ENCODE data around the gene TRAPPC12. TPM values are rescaled to one million over a fixed set of nuclear protein-coding genes. Genes with fewer than 3 reads are reported as not detected.
A peak's percentile ranks its signal among the peaks of the same experiment; 100 is the strongest.

TRAPPC12 gene
- total RNA-seq, 4 donors from 2014 or later, result 78.2 to 341 (median 183) TPM

DNA sequence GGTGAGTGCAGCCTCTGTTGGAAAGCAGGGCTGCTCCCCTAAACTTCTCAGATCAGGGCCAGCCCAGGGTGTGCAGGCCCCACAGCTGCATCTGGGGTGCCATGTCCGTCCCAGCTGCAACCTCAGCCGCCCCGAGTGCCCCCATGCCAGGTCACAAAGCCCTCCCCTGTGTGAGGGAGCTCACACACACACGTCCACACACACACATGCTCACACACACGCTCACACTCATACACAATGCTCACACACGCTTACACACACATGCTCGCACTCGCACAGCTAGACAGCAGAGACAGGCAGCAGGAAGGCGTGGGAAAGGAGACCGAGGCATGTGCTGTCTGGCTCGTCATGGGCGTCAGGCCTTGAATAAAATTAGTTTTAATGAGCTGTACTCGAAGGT, 84.5 kb downstream of the TRAPPC12 start:
- Histone ChIP-seq H3K4me3 (no peak overlapping the region), H3K9me3 (no peaks in the 10 kb centered on the region), H3K4me1 (peaks cover 0 to 4% (median 2%) of the 10 kb centered on the region in 4 donors), H3K27ac (no peak overlapping the region), H3K27me3 (no peaks in the 10 kb centered on the region), H3K36me3 (no peaks in the 10 kb centered on the region)
- TF ChIP-seq POLR2AphosphoS5 (IDR thresholded peaks at IDR 0.05) (no peak), POLR2A (IDR thresholded peaks at IDR 0.05) (no peak), EP300 (IDR thresholded peaks at IDR 0.05; ENCODE audit: low read depth) (no peak)
- TF ChIP-seq, protein P1, sequence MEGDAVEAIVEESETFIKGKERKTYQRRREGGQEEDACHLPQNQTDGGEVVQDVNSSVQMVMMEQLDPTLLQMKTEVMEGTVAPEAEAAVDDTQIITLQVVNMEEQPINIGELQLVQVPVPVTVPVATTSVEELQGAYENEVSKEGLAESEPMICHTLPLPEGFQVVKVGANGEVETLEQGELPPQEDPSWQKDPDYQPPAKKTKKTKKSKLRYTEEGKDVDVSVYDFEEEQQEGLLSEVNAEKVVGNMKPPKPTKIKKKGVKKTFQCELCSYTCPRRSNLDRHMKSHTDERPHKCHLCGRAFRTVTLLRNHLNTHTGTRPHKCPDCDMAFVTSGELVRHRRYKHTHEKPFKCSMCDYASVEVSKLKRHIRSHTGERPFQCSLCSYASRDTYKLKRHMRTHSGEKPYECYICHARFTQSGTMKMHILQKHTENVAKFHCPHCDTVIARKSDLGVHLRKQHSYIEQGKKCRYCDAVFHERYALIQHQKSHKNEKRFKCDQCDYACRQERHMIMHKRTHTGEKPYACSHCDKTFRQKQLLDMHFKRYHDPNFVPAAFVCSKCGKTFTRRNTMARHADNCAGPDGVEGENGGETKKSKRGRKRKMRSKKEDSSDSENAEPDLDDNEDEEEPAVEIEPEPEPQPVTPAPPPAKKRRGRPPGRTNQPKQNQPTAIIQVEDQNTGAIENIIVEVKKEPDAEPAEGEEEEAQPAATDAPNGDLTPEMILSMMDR (IDR thresholded peaks at IDR 0.05), result no peak
- DNase-seq, result no peak
- 87 to 100% methylated on average over 3 to 13 of the region's 13 CpGs for WGBS, 2 donors (ENCODE audit: low coverage in 1 of 2)
- intact Hi-C loops (cut with DNase I; ENCODE audit: low total_unique reads) (no loop called here), in situ Hi-C loops (cut with MboI; ENCODE audit: low pct_ligation_motif_present in 1 of 4, low pct_unique_long_range_greater_than_20kb in 1 of 4, low sequenced_read_pairs in 3 of 4) (no loop called here)

DNA sequence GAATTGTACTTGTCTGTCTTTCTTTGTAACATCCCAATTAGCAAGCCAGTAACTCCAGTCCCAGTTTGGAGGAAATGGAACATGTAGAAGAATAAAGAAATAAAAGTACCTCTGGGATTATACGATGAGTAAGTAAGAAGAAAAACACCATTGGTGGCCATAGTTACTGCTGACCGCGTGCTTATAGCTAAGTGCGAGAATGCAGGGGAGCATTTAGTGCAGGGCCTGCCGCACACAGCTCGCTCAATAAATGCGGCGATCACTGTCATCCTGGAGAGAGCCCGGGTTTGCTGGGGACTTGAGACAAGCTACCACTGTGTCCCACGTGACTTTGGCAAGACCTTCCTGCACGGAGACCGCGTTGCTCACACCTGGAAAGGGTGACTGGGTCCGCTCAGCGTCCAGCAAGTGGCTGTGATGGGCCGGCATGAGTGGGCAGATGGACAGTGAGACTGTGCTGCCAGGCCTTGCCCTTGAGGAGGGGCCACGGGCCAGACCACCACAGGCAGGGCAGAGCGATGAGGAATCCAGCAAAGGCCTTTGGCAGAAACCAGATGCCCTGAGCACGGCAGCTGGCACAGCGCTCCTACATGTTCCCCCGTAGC, 85.0 kb downstream of the TRAPPC12 start:
- H3K27ac ChIP-seq, result no peak overlapping the region
- in situ Hi-C loops (cut with MboI; ENCODE audit: low pct_ligation_motif_present in 1 of 4, low pct_unique_long_range_greater_than_20kb in 1 of 4, low sequenced_read_pairs in 3 of 4), result no loop called here
- no peak for DNase-seq
- no peaks in the 10 kb centered on the region for H3K36me3 ChIP-seq
- no peaks in the 10 kb centered on the region for H3K9me3 ChIP-seq
- 95 to 96% methylated on average over 12 to 19 of the region's 21 CpGs for WGBS, 2 donors (ENCODE audit: low coverage in 1 of 2)
- H3K27me3 ChIP-seq, result no peaks in the 10 kb centered on the region
- TF ChIP-seq, protein P1 (IDR thresholded peaks at IDR 0.05), result no peak
- TF ChIP-seq EP300 (IDR thresholded peaks at IDR 0.05; ENCODE audit: low read depth) (no peak), POLR2AphosphoS5 (IDR thresholded peaks at IDR 0.05) (no peak), POLR2A (IDR thresholded peaks at IDR 0.05) (no peak)
- H3K4me3 ChIP-seq, result no peak overlapping the region
- peaks cover 0 to 4% (median 2%) of the 10 kb centered on the region in 4 donors for H3K4me1 ChIP-seq
- intact Hi-C loops (cut with DNase I; ENCODE audit: low total_unique reads), result no loop called here

- intact Hi-C loops (cut with DNase I; ENCODE audit: low total_unique reads) (no loop called here), in situ Hi-C loops (cut with MboI; ENCODE audit: low pct_ligation_motif_present in 1 of 4, low pct_unique_long_range_greater_than_20kb in 1 of 4, low sequenced_read_pairs in 3 of 4) (no loop called here)
- WGBS, 2 donors (ENCODE audit: low coverage in 1 of 2), result 93 to 100% methylated on average over 4 to 28 of the region's 28 CpGs
- DNase-seq, result peak; percentile 5
- Histone ChIP-seq H3K27me3 (no peaks in the 10 kb centered on the region), H3K4me1 (peaks cover 0 to 4% (median 2%) of the 10 kb centered on the region in 4 donors), H3K9me3 (no peaks in the 10 kb centered on the region), H3K36me3 (no peaks in the 10 kb centered on the region), H3K27ac (no peak overlapping the region), H3K4me3 (no peak overlapping the region)
- TF ChIP-seq, protein P1 (IDR thresholded peaks at IDR 0.05), result no peak
- TF ChIP-seq POLR2A (IDR thresholded peaks at IDR 0.05), result no peak
- no peak for TF ChIP-seq POLR2AphosphoS5 (IDR thresholded peaks at IDR 0.05)
- TF ChIP-seq EP300 (IDR thresholded peaks at IDR 0.05; ENCODE audit: low read depth), result no peak
Measured at GRCh38 chr2:3465328-3465727, 85.8 kb downstream of the TRAPPC12 start.

DNA sequence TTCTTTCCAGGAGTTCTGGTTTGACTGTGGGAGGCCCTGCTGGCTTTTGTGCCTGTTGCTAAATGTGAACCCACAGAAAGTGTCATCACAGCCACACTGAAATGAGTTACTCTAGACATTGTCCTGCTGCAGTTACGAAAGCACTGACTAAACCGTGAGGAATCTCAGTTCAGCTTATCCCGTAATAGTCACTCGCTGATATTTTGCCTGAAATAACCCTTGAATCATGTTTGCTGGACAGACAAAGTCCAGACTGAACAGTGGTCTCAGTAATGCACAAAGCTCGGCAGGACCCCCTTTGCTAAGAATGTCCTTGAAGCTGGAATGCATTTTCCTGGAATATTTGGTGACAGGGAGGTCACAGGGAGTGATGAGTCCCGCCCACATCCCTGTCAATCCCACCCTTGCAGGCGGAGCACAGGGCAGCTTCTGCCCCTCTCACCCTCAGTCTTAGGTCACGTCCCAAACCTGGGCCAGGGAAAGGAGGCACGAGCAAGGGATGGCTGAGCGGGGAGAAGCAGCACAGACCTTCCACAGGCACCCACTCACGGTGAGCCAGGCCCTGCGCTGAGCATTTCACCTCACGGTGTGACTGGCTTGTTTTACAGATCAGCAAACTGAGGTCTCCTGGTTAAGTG, 86.5 kb downstream of the TRAPPC12 start:
- no peak for DNase-seq
- intact Hi-C loops (cut with DNase I; ENCODE audit: low total_unique reads) (no loop called here), in situ Hi-C loops (cut with MboI; ENCODE audit: low pct_ligation_motif_present in 1 of 4, low pct_unique_long_range_greater_than_20kb in 1 of 4, low sequenced_read_pairs in 3 of 4) (no loop called here)
- Histone ChIP-seq H3K4me1 (peaks cover 0 to 4% (median 2%) of the 10 kb centered on the region in 4 donors), H3K36me3 (peaks cover 0 to 5% (median 0%) of the 10 kb centered on the region in 4 donors), H3K27ac (no peak overlapping the region), H3K4me3 (no peak overlapping the region), H3K9me3 (no peaks in the 10 kb centered on the region), H3K27me3 (no peaks in the 10 kb centered on the region)
- TF ChIP-seq EP300 (IDR thresholded peaks at IDR 0.05; ENCODE audit: low read depth), result no peak
- 80 to 88% methylated on average over 1 to 13 of the region's 13 CpGs for WGBS, 2 donors (ENCODE audit: low coverage in 1 of 2)

Measured in transverse colon (tissue), 4 donors.